GM23338 (cell line): ENCODE measurements around the gene TRIM54. TPM values are rescaled to one million over a fixed set of nuclear protein-coding genes. Genes with fewer than 3 reads are reported as not detected.

ENCODE experiments used
- ATAC-seq: fragments of 200-7000 bp; cut with Tn5 transposase; 3 replicates; pipeline ENCODE4 v1.9.1; 2020
- DNase-seq: peaks from one replicate; pipeline ENCODE4 v3.0.0-alpha.2; 2015; ENCODE audit warnings: low spot score
- H2AFZ ChIP-seq: fragments of 200-600 bp; sonication (generic); 2 replicates; pipeline ENCODE4 v1.8.0; 2016; ENCODE audit warnings: antibody characterized with exemption, mild to moderate bottlenecking, moderate library complexity
- H3F3A ChIP-seq: fragments of 200-600 bp; sonication (generic); replicated peaks from 2 replicates; pipeline ENCODE4 v1.8.0; 2017; ENCODE audit warnings: antibody characterized with exemption, mixed run types, low read depth
- H3K27ac ChIP-seq: fragments of 200-600 bp; sonication (generic); 2 replicates; pipeline ENCODE4 v1.6.1; 2016; ENCODE audit warnings: low read depth
- H3K27me3 ChIP-seq: fragments of 200-600 bp; sonication (generic); 2 replicates; pipeline ENCODE4 v1.8.0; 2016; ENCODE audit warnings: mild to moderate bottlenecking, mixed run types, moderate library complexity; ENCODE audit not compliant: insufficient read depth
- H3K36me3 ChIP-seq: fragments of 200-600 bp; sonication (generic); 2 replicates; pipeline ENCODE4 v1.8.0; 2016; ENCODE audit warnings: mild to moderate bottlenecking; ENCODE audit not compliant: insufficient read depth
- H3K4me1 ChIP-seq: fragments of 200-600 bp; sonication (generic); 2 replicates; pipeline ENCODE4 v1.8.0; 2016; ENCODE audit warnings: mild to moderate bottlenecking, moderate library complexity; ENCODE audit not compliant: insufficient read depth
- H3K4me2 ChIP-seq: fragments of 200-600 bp; sonication (generic); 2 replicates; pipeline ENCODE4 v1.7.1; 2017; ENCODE audit warnings: mixed run types
- H3K4me3 ChIP-seq: fragments of 200-600 bp; sonication (generic); 2 replicates; pipeline ENCODE4 v1.6.1; 2016; ENCODE audit warnings: mixed run types
- H3K79me2 ChIP-seq: fragments of 200-600 bp; sonication (generic); replicated peaks from 2 replicates; pipeline ENCODE4 v1.8.0; 2017; ENCODE audit warnings: mild to moderate bottlenecking; ENCODE audit not compliant: insufficient read depth
- H3K9me2 ChIP-seq: fragments of 200-600 bp; sonication (generic); 2 replicates; pipeline ENCODE4 v1.8.0; 2017; ENCODE audit not compliant: insufficient read depth
- H4K20me1 ChIP-seq: fragments of 200-600 bp; sonication (generic); replicated peaks from 2 replicates; pipeline ENCODE4 v1.8.0; 2017; ENCODE audit warnings: mild to moderate bottlenecking; ENCODE audit not compliant: insufficient read depth
- H3K27ac Mint-ChIP-seq: 2 replicates; pipeline ENCODE4 v1.8.0; 2020; ENCODE audit warnings: inconsistent platforms, mild to moderate bottlenecking, moderate library complexity, mixed read lengths
- H3K27me3 Mint-ChIP-seq: 3 replicates; pipeline ENCODE4 v1.8.0; 2022; ENCODE audit warnings: low read depth, mild to moderate bottlenecking, moderate library complexity, mixed read lengths, inconsistent platforms; ENCODE audit not compliant: insufficient read depth, poor library complexity
- H3K36me3 Mint-ChIP-seq: 3 replicates; pipeline ENCODE4 v1.8.0; 2021; ENCODE audit warnings: low read depth, mild to moderate bottlenecking, inconsistent platforms, moderate library complexity, mixed read lengths
- H3K4me1 Mint-ChIP-seq: 3 replicates; pipeline ENCODE4 v1.8.0; 2020; ENCODE audit warnings: mild to moderate bottlenecking, inconsistent platforms, mixed read lengths
- H3K4me3 Mint-ChIP-seq: 3 replicates; pipeline ENCODE4 v1.8.0; 2021; ENCODE audit warnings: moderate library complexity, mild to moderate bottlenecking, inconsistent platforms, mixed read lengths
- H3K9me3 Mint-ChIP-seq: 3 replicates; pipeline ENCODE4 v1.8.0; 2020; ENCODE audit warnings: moderate library complexity, mild to moderate bottlenecking, inconsistent platforms, mixed read lengths
- CREB1 ChIP-seq: fragments of 250-450 bp; sonication (Bioruptor Pico); IDR thresholded peaks from 2 replicates; pipeline ENCODE4 v1.5.0; 2020; ENCODE audit warnings: low read depth, mild to moderate bottlenecking, moderate library complexity
- POLR2AphosphoS5 ChIP-seq: IDR thresholded peaks from 2 replicates; pipeline ENCODE4 v1.6.1; 2016; ENCODE audit warnings: antibody characterized with exemption, low read depth
- STAT1 ChIP-seq: IDR thresholded peaks from one replicate; pipeline ENCODE4 v1.6.1; 2016; ENCODE audit warnings: antibody characterized with exemption; ENCODE audit not compliant: unreplicated experiment
- polyA plus RNA-seq: library from polyadenylated mRNA; unstranded; fragments of >200 nt; fragmentation: Nextera tagmentation; extraction: Ambion mirVana; gene quantifications from 2 replicates; pipeline ENCODE4 v1.2.1, GENCODE V29; 2016
- total RNA-seq: library from RNA; depleted of rRNA; stranded (reverse); fragments of >200 nt; shearing (Covaris generic); gene quantifications from 2 replicates; pipeline ENCODE4 v1.2.3, GENCODE V29; 2014
- TF ChIP-seq, protein P1 (sequence below): IDR thresholded peaks from 2 replicates; pipeline ENCODE4 v1.6.1; 2016; ENCODE audit warnings: antibody characterized with exemption
- TF ChIP-seq, protein P2 (sequence below): fragments of 250-450 bp; sonication (Bioruptor Pico); IDR thresholded peaks from 2 replicates; pipeline ENCODE4 v1.5.0; 2020; ENCODE audit warnings: mild to moderate bottlenecking, moderate library complexity

TRIM54 gene
- total and polyA plus RNA-seq, 2 experiments from 2014 or later = 1.6 to 3.3 TPM

DNA sequence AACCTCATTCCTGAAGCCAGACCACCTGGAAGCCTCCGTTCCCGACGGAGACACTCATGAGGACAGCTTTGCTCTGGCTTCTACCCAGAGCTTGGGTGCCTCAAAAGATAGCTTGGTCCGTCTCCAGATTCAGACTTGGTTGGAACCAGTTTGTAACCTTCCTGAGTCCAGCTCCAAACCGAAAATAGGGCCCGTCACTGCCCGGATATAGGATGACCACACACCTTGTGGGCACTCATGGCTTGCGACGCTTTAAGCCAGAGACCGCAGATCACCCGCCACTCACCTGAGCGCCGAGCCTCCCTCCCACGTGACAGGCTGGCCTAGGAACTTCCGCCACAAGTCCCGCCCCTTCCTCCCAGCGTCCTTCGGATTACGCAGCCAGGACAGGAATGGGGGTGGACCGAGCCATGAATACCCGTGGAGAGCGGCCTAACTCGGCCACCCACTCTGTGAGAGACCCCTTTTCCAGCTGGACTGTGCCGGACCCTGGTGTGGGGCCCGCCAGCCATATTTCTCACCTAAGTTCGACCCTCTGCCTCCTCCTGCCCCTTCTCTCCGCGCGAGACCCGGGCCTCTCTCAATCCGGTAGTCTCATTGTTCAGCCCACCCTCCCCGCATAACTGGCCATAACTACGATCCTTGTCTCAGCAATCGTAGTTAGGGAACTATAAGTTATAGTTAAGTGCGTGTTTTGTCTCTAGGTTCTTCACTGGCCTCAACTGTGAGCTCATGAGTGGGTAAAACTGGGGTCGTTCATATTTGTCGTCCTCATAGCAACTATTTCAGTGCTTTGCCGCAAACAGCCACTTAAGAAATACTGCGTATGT is 40.8 kb downstream of the TRIM54 start, which contains the start of gene MPV17:
Gene MPV17, minus strand, starts transcription at position 332 of the 830 bp plus-strand sequence. CDS start 580 bp downstream, outside the sequence.
- Mint-ChIP-seq H3K27ac (peak within 1 kb of the TSS; percentile 99), H3K4me3 (peak within 1 kb of the TSS; percentile 98), H3K27me3 (peaks cover 4% of the 10 kb centered on the region), H3K4me1 (peaks cover 10% of the 10 kb centered on the region), H3K9me3 (no peaks in the 10 kb centered on the region), H3K36me3 (peaks cover 24% of the 10 kb centered on the region)
- H3K27ac ChIP-seq = peak within 1 kb of the TSS; percentile 95
- peak within 1 kb of the TSS; percentile 99 for H3K4me2 ChIP-seq
- TF ChIP-seq CREB1 (CRISPR knock-in tag) (peak; percentile 56), STAT1 (no peak), POLR2AphosphoS5 (peak; percentile 98)
- TF ChIP-seq, protein P1, sequence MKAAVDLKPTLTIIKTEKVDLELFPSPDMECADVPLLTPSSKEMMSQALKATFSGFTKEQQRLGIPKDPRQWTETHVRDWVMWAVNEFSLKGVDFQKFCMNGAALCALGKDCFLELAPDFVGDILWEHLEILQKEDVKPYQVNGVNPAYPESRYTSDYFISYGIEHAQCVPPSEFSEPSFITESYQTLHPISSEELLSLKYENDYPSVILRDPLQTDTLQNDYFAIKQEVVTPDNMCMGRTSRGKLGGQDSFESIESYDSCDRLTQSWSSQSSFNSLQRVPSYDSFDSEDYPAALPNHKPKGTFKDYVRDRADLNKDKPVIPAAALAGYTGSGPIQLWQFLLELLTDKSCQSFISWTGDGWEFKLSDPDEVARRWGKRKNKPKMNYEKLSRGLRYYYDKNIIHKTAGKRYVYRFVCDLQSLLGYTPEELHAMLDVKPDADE = peak; percentile 77
- TF ChIP-seq, protein P2, sequence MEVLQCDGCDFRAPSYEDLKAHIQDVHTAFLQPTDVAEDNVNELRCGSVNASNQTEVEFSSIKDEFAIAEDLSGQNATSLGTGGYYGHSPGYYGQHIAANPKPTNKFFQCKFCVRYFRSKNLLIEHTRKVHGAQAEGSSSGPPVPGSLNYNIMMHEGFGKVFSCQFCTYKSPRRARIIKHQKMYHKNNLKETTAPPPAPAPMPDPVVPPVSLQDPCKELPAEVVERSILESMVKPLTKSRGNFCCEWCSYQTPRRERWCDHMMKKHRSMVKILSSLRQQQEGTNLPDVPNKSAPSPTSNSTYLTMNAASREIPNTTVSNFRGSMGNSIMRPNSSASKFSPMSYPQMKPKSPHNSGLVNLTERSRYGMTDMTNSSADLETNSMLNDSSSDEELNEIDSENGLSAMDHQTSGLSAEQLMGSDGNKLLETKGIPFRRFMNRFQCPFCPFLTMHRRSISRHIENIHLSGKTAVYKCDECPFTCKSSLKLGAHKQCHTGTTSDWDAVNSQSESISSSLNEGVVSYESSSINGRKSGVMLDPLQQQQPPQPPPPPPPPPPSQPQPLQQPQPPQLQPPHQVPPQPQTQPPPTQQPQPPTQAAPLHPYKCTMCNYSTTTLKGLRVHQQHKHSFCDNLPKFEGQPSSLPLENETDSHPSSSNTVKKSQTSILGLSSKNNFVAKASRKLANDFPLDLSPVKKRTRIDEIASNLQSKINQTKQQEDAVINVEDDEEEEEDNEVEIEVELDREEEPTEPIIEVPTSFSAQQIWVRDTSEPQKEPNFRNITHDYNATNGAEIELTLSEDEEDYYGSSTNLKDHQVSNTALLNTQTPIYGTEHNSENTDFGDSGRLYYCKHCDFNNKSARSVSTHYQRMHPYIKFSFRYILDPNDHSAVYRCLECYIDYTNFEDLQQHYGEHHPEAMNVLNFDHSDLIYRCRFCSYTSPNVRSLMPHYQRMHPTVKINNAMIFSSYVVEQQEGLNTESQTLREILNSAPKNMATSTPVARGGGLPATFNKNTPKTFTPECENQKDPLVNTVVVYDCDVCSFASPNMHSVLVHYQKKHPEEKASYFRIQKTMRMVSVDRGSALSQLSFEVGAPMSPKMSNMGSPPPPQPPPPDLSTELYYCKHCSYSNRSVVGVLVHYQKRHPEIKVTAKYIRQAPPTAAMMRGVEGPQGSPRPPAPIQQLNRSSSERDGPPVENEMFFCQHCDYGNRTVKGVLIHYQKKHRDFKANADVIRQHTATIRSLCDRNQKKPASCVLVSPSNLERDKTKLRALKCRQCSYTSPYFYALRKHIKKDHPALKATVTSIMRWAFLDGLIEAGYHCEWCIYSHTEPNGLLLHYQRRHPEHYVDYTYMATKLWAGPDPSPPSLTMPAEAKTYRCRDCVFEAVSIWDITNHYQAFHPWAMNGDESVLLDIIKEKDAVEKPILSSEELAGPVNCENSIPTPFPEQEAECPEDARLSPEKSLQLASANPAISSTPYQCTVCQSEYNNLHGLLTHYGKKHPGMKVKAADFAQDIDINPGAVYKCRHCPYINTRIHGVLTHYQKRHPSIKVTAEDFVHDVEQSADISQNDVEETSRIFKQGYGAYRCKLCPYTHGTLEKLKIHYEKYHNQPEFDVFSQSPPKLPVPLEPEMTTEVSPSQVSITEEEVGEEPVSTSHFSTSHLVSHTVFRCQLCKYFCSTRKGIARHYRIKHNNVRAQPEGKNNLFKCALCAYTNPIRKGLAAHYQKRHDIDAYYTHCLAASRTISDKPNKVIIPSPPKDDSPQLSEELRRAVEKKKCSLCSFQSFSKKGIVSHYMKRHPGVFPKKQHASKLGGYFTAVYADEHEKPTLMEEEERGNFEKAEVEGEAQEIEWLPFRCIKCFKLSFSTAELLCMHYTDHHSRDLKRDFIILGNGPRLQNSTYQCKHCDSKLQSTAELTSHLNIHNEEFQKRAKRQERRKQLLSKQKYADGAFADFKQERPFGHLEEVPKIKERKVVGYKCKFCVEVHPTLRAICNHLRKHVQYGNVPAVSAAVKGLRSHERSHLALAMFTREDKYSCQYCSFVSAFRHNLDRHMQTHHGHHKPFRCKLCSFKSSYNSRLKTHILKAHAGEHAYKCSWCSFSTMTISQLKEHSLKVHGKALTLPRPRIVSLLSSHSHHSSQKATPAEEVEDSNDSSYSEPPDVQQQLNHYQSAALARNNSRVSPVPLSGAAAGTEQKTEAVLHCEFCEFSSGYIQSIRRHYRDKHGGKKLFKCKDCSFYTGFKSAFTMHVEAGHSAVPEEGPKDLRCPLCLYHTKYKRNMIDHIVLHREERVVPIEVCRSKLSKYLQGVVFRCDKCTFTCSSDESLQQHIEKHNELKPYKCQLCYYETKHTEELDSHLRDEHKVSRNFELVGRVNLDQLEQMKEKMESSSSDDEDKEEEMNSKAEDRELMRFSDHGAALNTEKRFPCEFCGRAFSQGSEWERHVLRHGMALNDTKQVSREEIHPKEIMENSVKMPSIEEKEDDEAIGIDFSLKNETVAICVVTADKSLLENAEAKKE (CRISPR knock-in tag) = no peak
- peak; percentile 91 for ATAC-seq
- peak; percentile 98 for DNase-seq
- no peaks in the 10 kb centered on the region for H3K9me2 ChIP-seq
- H3K36me3 ChIP-seq = peaks cover 10% of the 10 kb centered on the region
- H3K4me1 ChIP-seq = peaks cover 14% of the 10 kb centered on the region
- H3K27me3 ChIP-seq = no peaks in the 10 kb centered on the region
- no peaks in the 10 kb centered on the region for H4K20me1 ChIP-seq
- H3K4me3 ChIP-seq = peak within 1 kb of the TSS; percentile 99
- peaks cover 5% of the 10 kb centered on the region for H3K79me2 ChIP-seq
- peak within 1 kb of the TSS; percentile 99 for H2AFZ ChIP-seq
- peaks cover 21% of the 10 kb centered on the region; the same call in 1 of the 2 replicates for H3F3A ChIP-seq
